CD4-positive, alpha-beta T cell (primary cell): ENCODE data around the gene CA7. TPM values are rescaled to one million over a fixed set of nuclear protein-coding genes. Genes with fewer than 3 reads are reported as not detected.

Experiments
- ATAC-seq: fragments of 200-7000 bp; cut with Tn5 transposase; one replicate; pipeline ENCODE4 v1.10.0; 2022; ENCODE audit warnings: mild to moderate bottlenecking; ENCODE audit not compliant: poor library complexity
- CTCF ChIA-PET: fragments of 350-600 bp; sonication (Branson Sonifier 250); formaldehyde crosslinking; loops from one replicate; lab custom pipeline; 2021; ENCODE audit warnings: antibody characterized with exemption, inconsistent platforms; lab: Charles Lee
- POLR2A ChIA-PET: fragments of 350-600 bp; sonication (Branson Sonifier 250); formaldehyde crosslinking; loops from one replicate; lab custom pipeline; 2021; ENCODE audit warnings: antibody characterized with exemption, inconsistent platforms; lab: Charles Lee
- DNase-seq, 14 experiments: peaks; one replicate each; pipeline ENCODE4 v3.0.0-alpha.2; 2013 to 2020; ENCODE audit warnings: mixed read lengths in 2 of 14
- H3K27ac ChIP-seq, 2 donors: one replicate each; pipeline versions ENCODE4 v1.5.1 to v1.7.0; 2013; ENCODE audit warnings: low read length in 2 of 2, low read depth in 1 of 2, mild to moderate bottlenecking in 1 of 2
- H3K27me3 ChIP-seq, 2 experiments: 1 replicate in 1 of 2; 2 replicates in 1 of 2; pipeline versions ENCODE4 v1.6.1 to v1.7.0; 2013; ENCODE audit warnings: low read length in 2 of 2, control low read depth in 1 of 2, mild to moderate bottlenecking in 1 of 2, moderate library complexity in 1 of 2; ENCODE audit not compliant: insufficient read depth in 2 of 2, control insufficient read depth in 1 of 2
- H3K36me3 ChIP-seq: one replicate; pipeline ENCODE4 v1.6.1; 2013; ENCODE audit warnings: low read length, control low read depth; ENCODE audit not compliant: insufficient read depth
- H3K4me1 ChIP-seq: one replicate; pipeline ENCODE4 v1.6.1; 2013; ENCODE audit warnings: low read length, control low read depth; ENCODE audit not compliant: insufficient read depth
- H3K4me3 ChIP-seq: one replicate; pipeline ENCODE4 v1.5.1; 2013; ENCODE audit warnings: mild to moderate bottlenecking, low read length, moderate library complexity
- H3K9me3 ChIP-seq, 2 experiments: 1 replicate in 1 of 2; 2 replicates in 1 of 2; pipeline versions ENCODE4 v1.6.1 to v1.7.0; 2013; ENCODE audit warnings: low read length in 2 of 2, mild to moderate bottlenecking in 2 of 2, control low read depth in 1 of 2, moderate library complexity in 1 of 2; ENCODE audit not compliant: control insufficient read depth in 1 of 2, insufficient read depth in 1 of 2
- H3K27ac Mint-ChIP-seq: one replicate; pipeline ENCODE4 v1.8.0; 2020; ENCODE audit warnings: mixed read lengths
- H3K27me3 Mint-ChIP-seq: one replicate; pipeline ENCODE4 v1.8.0; 2021; ENCODE audit warnings: mixed read lengths
- H3K36me3 Mint-ChIP-seq: one replicate; pipeline ENCODE4 v1.8.0; 2021; ENCODE audit warnings: low read depth, mixed read lengths
- H3K4me1 Mint-ChIP-seq: one replicate; pipeline ENCODE4 v1.8.0; 2021; ENCODE audit warnings: low read depth, mixed read lengths
- H3K4me3 Mint-ChIP-seq: one replicate; pipeline ENCODE4 v1.8.0; 2020; ENCODE audit warnings: mild to moderate bottlenecking, mixed read lengths
- H3K9me3 Mint-ChIP-seq: one replicate; pipeline ENCODE4 v1.8.0; 2020; ENCODE audit warnings: mixed read lengths
- intact Hi-C, 2 experiments: fragments of 100-400 bp; cut with DNase I in 1 of 2; cut with micrococcal nuclease in 1 of 2; formaldehyde crosslinking; loops; one replicate each; pipeline versions ENCODE4 v1.15.1 to v1.9.0; 2023 to 2025; cut with DNase I, micrococcal nuclease
- total RNA-seq, 174 experiments: library from RNA in 2 of 174; stranded (reverse) in 2 of 174; gene quantifications; one replicate each; pipeline ENCODE4 v1.2.3 and lab custom pipeline; 2021 to 2026
- TF ChIP-seq, protein P1 (sequence below): fragments of 200-600 bp; IDR thresholded peaks from one replicate; pipeline ENCODE4 v1.8.0; 2022; ENCODE audit warnings: antibody characterized with exemption, mild to moderate bottlenecking

CA7 gene
- total RNA-seq, 2 experiments from 2014 or later, result not detected

- ChIA-PET POLR2A (interaction anchor here (1.0 kb wide), 1 partner anchor 13 kb away, joined by 4 read pairs; no protein-coding TSS in a partner anchor), CTCF (no interaction called here)
- Mint-ChIP-seq H3K4me3 (no peak overlapping the region), H3K27ac (no peak overlapping the region), H3K9me3 (no peaks in the 10 kb centered on the region), H3K27me3 (no peaks in the 10 kb centered on the region), H3K4me1 (no peaks in the 10 kb centered on the region), H3K36me3 (peaks cover 94% of the 10 kb centered on the region)
- Histone ChIP-seq H3K36me3 (peaks cover 66% of the 10 kb centered on the region), H3K27me3 (no peaks in the 10 kb centered on the region), H3K9me3 (no peaks in the 10 kb centered on the region), H3K4me1 (no peaks in the 10 kb centered on the region), H3K4me3 (no peak overlapping the region), H3K27ac (no peak overlapping the region)
- intact Hi-C loops, result no loop called here
- DNase-seq (no peak), ATAC-seq (no peak)
- TF ChIP-seq, protein P1, sequence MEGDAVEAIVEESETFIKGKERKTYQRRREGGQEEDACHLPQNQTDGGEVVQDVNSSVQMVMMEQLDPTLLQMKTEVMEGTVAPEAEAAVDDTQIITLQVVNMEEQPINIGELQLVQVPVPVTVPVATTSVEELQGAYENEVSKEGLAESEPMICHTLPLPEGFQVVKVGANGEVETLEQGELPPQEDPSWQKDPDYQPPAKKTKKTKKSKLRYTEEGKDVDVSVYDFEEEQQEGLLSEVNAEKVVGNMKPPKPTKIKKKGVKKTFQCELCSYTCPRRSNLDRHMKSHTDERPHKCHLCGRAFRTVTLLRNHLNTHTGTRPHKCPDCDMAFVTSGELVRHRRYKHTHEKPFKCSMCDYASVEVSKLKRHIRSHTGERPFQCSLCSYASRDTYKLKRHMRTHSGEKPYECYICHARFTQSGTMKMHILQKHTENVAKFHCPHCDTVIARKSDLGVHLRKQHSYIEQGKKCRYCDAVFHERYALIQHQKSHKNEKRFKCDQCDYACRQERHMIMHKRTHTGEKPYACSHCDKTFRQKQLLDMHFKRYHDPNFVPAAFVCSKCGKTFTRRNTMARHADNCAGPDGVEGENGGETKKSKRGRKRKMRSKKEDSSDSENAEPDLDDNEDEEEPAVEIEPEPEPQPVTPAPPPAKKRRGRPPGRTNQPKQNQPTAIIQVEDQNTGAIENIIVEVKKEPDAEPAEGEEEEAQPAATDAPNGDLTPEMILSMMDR, result no peak
Measured at GRCh38 chr16:66810391-66810790, 33.8 kb upstream of the CA7 start.

DNA sequence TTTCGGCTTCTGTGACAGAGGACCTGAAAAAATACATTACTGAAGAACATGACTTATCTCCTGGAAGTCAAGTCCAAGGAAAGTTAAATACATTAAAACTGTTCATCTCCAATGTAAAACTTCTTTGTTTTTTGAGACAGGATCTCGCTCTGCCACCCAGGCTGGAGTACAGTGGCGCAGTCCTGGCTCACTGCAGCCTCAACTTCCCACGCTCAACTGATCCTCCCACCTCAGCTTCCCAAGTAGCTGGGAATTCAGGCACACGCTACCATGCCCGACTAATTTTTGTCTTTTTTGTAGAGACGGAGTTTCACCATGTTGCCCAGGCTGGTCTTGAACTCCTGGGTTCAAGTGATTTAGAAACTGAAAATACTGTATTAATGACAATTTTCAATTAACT lies 33.2 kb upstream of the CA7 start:
- H3K9me3 ChIP-seq, result no peaks in the 10 kb centered on the region
- H3K36me3 Mint-ChIP-seq, result peaks cover 94% of the 10 kb centered on the region
- intact Hi-C loops, result no loop called here

DNA sequence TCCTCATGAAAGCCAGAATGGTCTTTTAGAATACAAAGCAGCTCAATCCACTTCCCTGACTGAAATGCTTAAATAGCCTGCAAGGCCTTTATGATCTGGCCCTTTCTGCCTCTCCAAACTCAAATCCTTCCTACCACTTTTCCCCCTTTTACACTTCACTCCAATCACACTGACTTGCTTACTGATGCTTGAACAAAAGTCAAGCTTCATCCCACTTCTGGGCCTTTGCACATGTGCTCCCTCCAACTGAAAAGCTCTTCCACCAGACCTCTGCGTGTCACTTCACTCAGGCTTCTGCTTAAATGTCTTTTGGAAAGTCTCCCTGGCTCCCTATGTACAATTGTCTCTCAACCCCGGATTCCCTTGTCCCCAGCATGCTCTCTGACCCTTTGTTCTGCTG lies 29.5 kb upstream of the CA7 start:
- Histone ChIP-seq H3K27ac (no peak overlapping the region), H3K27me3 (no peaks in the 10 kb centered on the region), H3K9me3 (no peaks in the 10 kb centered on the region), H3K36me3 (peaks cover 75% of the 10 kb centered on the region), H3K4me1 (no peaks in the 10 kb centered on the region), H3K4me3 (no peak overlapping the region)
- DNase-seq (no peak), ATAC-seq (no peak)
- H3K27me3 Mint-ChIP-seq, result no peaks in the 10 kb centered on the region
- H3K27ac Mint-ChIP-seq, result no peak overlapping the region
- CTCF ChIA-PET, result no interaction called here
- intact Hi-C loops, result no loop called here
- H3K4me3 Mint-ChIP-seq, result no peak overlapping the region
- H3K4me1 Mint-ChIP-seq, result no peaks in the 10 kb centered on the region
- POLR2A ChIA-PET, result no interaction called here
- TF ChIP-seq, protein P1, result no peak
- H3K9me3 Mint-ChIP-seq, result no peaks in the 10 kb centered on the region
- peaks cover 94% of the 10 kb centered on the region for H3K36me3 Mint-ChIP-seq

More for the DNA sequence above, 33.2 kb upstream of the CA7 start:
- ChIA-PET CTCF (no interaction called here), POLR2A (interaction anchor here (1.0 kb wide), 1 partner anchor 12 kb away, joined by 4 read pairs; no protein-coding TSS in a partner anchor)
- no peak overlapping the region for H3K4me3 Mint-ChIP-seq
- DNase-seq (no peak), ATAC-seq (no peak)
- no peaks in the 10 kb centered on the region for H3K4me1 Mint-ChIP-seq
- no peaks in the 10 kb centered on the region for H3K9me3 Mint-ChIP-seq
- Histone ChIP-seq H3K36me3 (peaks cover 65% of the 10 kb centered on the region), H3K4me1 (no peaks in the 10 kb centered on the region), H3K27ac (no peak overlapping the region), H3K4me3 (no peak overlapping the region), H3K27me3 (no peaks in the 10 kb centered on the region)
- H3K27ac Mint-ChIP-seq, result no peak overlapping the region
- TF ChIP-seq, protein P1, result no peak
- H3K27me3 Mint-ChIP-seq, result no peaks in the 10 kb centered on the region
